Measurements from ENCODE around the gene ABCA8. TPM values are rescaled to one million over a fixed set of nuclear protein-coding genes. Genes with fewer than 3 reads are reported as not detected.

Gene ABCA8
- total and polyA plus RNA-seq, 2 of the 8 experiments (the other 6 are each of a cell fraction or from before 2014, with no cell fraction given) = not detected

DNA sequence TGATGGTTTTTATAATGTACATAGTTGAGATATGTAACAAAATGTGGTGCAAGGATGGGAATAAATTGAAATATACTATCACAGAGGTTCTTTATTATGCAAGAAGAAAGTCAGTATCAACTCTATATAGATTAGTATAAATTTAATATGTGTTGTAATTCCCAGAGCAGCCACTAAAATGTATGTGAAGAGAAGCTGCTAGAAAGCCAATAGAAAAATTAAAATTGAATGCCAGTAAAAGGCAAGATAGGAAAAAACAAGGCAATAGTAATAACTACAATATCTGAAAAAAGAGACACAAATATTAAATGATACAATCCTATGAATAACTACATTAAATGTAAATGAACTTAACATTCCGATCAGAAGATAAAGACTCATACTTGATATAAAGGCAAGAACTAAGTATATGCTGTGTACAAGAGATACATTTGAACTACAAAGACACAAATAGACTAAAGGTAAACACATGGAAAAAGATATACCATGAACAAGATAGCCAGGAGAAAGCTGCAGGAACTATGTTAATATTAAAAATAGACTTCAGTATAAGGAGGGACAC is 92.0 kb downstream of the ABCA8 start:
- ChIA-PET POLR2A (ENCODE audit: partially characterized antibody) (no interaction called here), CTCF (ENCODE audit: partially characterized antibody) (no interaction called here)
- H2BK5ac ChIP-seq (ENCODE audit: low read depth, low read length) = no peak overlapping the region
- H3K4me1 ChIP-seq (replicated peaks in 1 of 4; ENCODE audit: control insufficient read depth in 3 of 4, insufficient read depth in 4 of 4, low read length in 3 of 4) = no peaks in the 10 kb centered on the region
- H3K4ac ChIP-seq (replicated peaks; ENCODE audit: insufficient read length, low read depth, low read length) = no peak overlapping the region
- no peak overlapping the region for H4K8ac ChIP-seq (ENCODE audit: extremely low read depth, insufficient read depth, low read length)
- DNase-seq (ENCODE audit: low read depth in 1 of 2, low spot score in 2 of 2) (no peak), FAIRE-seq (no peak)
- no peaks in the 10 kb centered on the region for H3K36me3 ChIP-seq (ENCODE audit: control insufficient read depth in 2 of 4, insufficient read depth in 4 of 4, low read length in 3 of 4)
- no peak overlapping the region for H3K18ac ChIP-seq (ENCODE audit: extremely low read depth, low read length)
- H3K14ac ChIP-seq (ENCODE audit: insufficient read length) = no peak overlapping the region
- H3K56ac ChIP-seq (replicated peaks; ENCODE audit: insufficient read length, low read depth, low read length) = no peak overlapping the region
- no peak overlapping the region for H2BK120ac ChIP-seq (replicated peaks; ENCODE audit: low read depth, low read length)
- H2AFZ ChIP-seq (ENCODE audit: low read length) = no peak overlapping the region
- no peak overlapping the region for H3K4me2 ChIP-seq (ENCODE audit: insufficient read depth in 1 of 2, low read depth in 2 of 2, low read length in 2 of 2)
- no peaks in the 10 kb centered on the region for H3K27me3 ChIP-seq (replicated peaks in 1 of 4; ENCODE audit: control insufficient read depth in 3 of 4, extremely low read depth in 1 of 4, insufficient read depth in 3 of 4, low read length in 3 of 4)
- no peak overlapping the region for H3K9ac ChIP-seq (replicated peaks in 1 of 4; ENCODE audit: extremely low read depth in 1 of 4, low read depth in 3 of 4, low read length in 3 of 4)
- H2BK15ac ChIP-seq (ENCODE audit: low read length) = no peak overlapping the region
- H4K91ac ChIP-seq (replicated peaks; ENCODE audit: insufficient read length, low read length) = no peak overlapping the region
- no peak overlapping the region for H4K5ac ChIP-seq (ENCODE audit: insufficient read length, low read depth, low read length)
- no peak overlapping the region for H3K23ac ChIP-seq (ENCODE audit: insufficient read length)
- H3K23me2 ChIP-seq (ENCODE audit: low read depth, low read length) = no peaks in the 10 kb centered on the region
- no peaks in the 10 kb centered on the region for H3K79me1 ChIP-seq (ENCODE audit: low read depth, low read length)
- H2BK20ac ChIP-seq (ENCODE audit: low read length) = no peak overlapping the region
- H2AK5ac ChIP-seq (ENCODE audit: low read depth, low read length) = no peak overlapping the region
- H3K27ac ChIP-seq (ENCODE audit: low read depth, low read length) = no peak overlapping the region
- WGBS, 2 experiments (ENCODE audit: extremely low coverage in 1 of 2, insufficient coverage in 1 of 2, insufficient read length in 1 of 2, insufficient replicate concordance in 2 of 2, low coverage in 1 of 2, low lambda C conversion rate in 2 of 2, missing lambda C conversion rate in 1 of 2) = 85% methylated on average over 1 of the region's 1 CpG; no CpG with 5 or more reads in 1 of the 2 experiments
- H3K9me3 ChIP-seq (ENCODE audit: insufficient read depth in 2 of 2, low read depth in 1 of 2, low read length in 1 of 2) = no peaks in the 10 kb centered on the region
- no peak overlapping the region for H2BK12ac ChIP-seq (ENCODE audit: low read depth, low read length)
- no peaks in the 10 kb centered on the region for H3K79me2 ChIP-seq (ENCODE audit: control insufficient read depth in 1 of 2, insufficient read depth in 2 of 2, low read length in 2 of 2)
- H3K4me3 ChIP-seq (ENCODE audit: extremely low read depth in 1 of 4, insufficient read depth in 2 of 4, low read depth in 3 of 4, low read length in 4 of 4) = no peak overlapping the region
- H4K20me1 ChIP-seq (replicated peaks in 1 of 2; ENCODE audit: control insufficient read depth in 1 of 2, insufficient read depth in 2 of 2, low read length in 2 of 2) = no peaks in the 10 kb centered on the region
- TF ChIP-seq BRCA1 (IDR thresholded peaks at IDR 0.05; ENCODE audit: low read depth, low read length) (no peak), EZH2 (IDR thresholded peaks at IDR 0.05; ENCODE audit: low read depth, low read length, severe bottlenecking) (no peak), SIN3A (conservative IDR thresholded peaks at IDR 0.05 in 1 of 2, IDR thresholded peaks at IDR 0.05 in 1 of 2; ENCODE audit: low read depth in 1 of 2, low read length in 2 of 2) (no peak), EGR1 (IDR thresholded peaks at IDR 0.05; ENCODE audit: borderline replicate concordance, low read depth, low read length) (no peak), TAF7 (optimal IDR thresholded peaks at IDR 0.05; ENCODE audit: borderline replicate concordance, low read depth, low read length) (no peak), POLR2A (IDR thresholded peaks at IDR 0.05; ENCODE audit: control extremely low read depth in 1 of 2, low read depth in 2 of 2, low read length in 2 of 2) (no peak), JUN (IDR thresholded peaks at IDR 0.05; ENCODE audit: low read depth, low read length) (no peak)
- TF ChIP-seq, protein P1, sequence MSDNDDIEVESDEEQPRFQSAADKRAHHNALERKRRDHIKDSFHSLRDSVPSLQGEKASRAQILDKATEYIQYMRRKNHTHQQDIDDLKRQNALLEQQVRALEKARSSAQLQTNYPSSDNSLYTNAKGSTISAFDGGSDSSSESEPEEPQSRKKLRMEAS (IDR thresholded peaks at IDR 0.05) = no peak
